GM12891 (cell line): ENCODE measurements around the gene FXYD6.

Experiments used
- POLR2A ChIP-seq: IDR thresholded peaks from 2 replicates; pipeline ENCODE4 v1.6.1; 2011; ENCODE audit warnings: low read depth, low read length, control low read depth
- POLR2AphosphoS5 ChIP-seq: IDR thresholded peaks from 2 replicates; pipeline ENCODE4 v1.6.1; 2011; ENCODE audit warnings: low read depth, low read length, control low read depth
- TAF1 ChIP-seq: IDR thresholded peaks from 2 replicates; pipeline ENCODE4 v1.6.1; 2011; ENCODE audit warnings: low read depth, low read length, control low read depth

DNA sequence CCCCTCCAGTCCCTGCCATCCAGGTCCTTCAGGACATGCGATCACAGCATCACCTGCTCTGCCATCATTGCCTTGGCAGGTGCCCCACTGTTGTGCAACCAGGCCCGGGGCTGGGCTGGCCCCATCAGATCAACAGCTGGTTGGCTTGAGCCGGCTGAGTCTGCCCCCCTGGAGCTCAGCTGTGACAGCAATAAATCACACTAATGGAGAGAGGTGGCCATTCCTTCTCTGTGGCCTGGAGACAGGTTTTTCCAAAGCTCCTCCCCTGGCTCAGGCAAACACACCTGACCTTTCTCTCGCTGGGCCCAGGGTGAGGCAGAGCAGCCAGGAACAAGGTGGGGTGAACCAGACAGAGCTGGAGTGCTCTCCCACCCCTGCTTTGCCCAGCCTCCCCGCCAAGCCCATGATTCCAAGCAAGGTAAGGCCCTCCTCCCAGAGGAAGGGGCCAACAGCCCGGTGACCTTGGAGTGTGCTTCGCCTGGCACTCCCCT is 43.0 kb downstream of the FXYD6 start:
- no peak for TF ChIP-seq POLR2A
- TF ChIP-seq TAF1 = no peak
- no peak for TF ChIP-seq POLR2AphosphoS5
